ENCODE results near the gene SGSM2.

Gene SGSM2

GRCh38 chr17:2363318-2363717, 26.0 kb downstream of the SGSM2 start:
- TF ChIP-seq, protein P1, sequence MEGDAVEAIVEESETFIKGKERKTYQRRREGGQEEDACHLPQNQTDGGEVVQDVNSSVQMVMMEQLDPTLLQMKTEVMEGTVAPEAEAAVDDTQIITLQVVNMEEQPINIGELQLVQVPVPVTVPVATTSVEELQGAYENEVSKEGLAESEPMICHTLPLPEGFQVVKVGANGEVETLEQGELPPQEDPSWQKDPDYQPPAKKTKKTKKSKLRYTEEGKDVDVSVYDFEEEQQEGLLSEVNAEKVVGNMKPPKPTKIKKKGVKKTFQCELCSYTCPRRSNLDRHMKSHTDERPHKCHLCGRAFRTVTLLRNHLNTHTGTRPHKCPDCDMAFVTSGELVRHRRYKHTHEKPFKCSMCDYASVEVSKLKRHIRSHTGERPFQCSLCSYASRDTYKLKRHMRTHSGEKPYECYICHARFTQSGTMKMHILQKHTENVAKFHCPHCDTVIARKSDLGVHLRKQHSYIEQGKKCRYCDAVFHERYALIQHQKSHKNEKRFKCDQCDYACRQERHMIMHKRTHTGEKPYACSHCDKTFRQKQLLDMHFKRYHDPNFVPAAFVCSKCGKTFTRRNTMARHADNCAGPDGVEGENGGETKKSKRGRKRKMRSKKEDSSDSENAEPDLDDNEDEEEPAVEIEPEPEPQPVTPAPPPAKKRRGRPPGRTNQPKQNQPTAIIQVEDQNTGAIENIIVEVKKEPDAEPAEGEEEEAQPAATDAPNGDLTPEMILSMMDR (IDR thresholded peaks at IDR 0.05; ENCODE audit: low read depth, low read length): no peak

GRCh38 chr17:2363851-2364762, 26.8 kb downstream of the SGSM2 start:
- no peak for DNase-seq (ENCODE audit: extremely low read depth, low read depth)
- TF ChIP-seq, protein P1 (IDR thresholded peaks at IDR 0.05; ENCODE audit: low read depth, low read length): no peak

More at GRCh38 chr17:2363318-2363717, 26.0 kb downstream of the SGSM2 start:
- no peak for DNase-seq (ENCODE audit: extremely low read depth, low read depth)

DNA sequence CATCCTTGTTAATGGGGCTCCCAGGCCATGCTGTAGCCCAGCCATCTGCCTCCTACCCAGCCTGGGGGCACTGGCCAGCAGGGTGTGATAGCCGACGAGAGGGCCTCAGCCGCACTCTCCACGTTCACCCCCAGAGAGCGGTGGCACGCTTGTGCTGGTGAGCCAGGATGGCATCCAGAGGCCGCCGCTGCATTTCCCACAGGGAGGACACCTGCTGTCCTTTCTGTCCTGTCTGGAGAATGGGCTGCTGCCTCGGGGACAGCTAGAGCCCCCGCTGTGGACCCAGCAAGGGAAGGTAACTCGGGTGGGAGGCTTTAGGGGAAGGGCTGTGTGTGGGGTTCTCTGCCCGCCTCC, 27.4 kb downstream of the SGSM2 start:
- TF ChIP-seq, protein P1 (IDR thresholded peaks at IDR 0.05; ENCODE audit: low read depth, low read length): no peak
- DNase-seq (ENCODE audit: extremely low read depth, low read depth): no peak

DNA sequence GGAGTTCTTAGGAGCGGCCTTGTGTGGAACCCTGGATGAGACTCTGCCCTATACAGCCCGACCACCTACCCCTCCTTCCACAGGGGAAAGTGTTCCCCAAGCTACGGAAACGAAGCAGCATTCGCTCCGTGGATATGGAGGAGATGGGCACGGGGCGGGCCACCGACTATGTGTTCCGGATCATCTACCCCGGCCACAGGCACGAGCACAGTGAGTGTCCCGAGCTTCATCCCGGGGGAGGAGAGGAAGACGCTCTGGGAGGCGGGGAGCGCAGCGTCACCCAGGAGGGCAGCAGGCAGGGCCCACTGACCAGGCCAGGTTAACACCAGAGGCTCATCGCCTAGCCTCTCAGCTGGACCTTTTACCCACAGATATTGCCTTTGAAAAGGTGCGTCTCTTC, 27.8 kb downstream of the SGSM2 start:
- DNase-seq (ENCODE audit: extremely low read depth, low read depth): no peak
- TF ChIP-seq, protein P1 (IDR thresholded peaks at IDR 0.05; ENCODE audit: low read depth, low read length): no peak

- TF ChIP-seq, protein P1 (IDR thresholded peaks at IDR 0.05; ENCODE audit: low read depth, low read length): no peak
- no peak for DNase-seq (ENCODE audit: extremely low read depth, low read depth)
Observed at GRCh38 chr17:2366747-2367494, 29.6 kb downstream of the SGSM2 start.

- TF ChIP-seq, protein P1 (IDR thresholded peaks at IDR 0.05; ENCODE audit: low read depth, low read length): no peak
- no peak for DNase-seq (ENCODE audit: extremely low read depth, low read depth)
Observed at GRCh38 chr17:2368359-2368758, 31.1 kb downstream of the SGSM2 start.

DNA sequence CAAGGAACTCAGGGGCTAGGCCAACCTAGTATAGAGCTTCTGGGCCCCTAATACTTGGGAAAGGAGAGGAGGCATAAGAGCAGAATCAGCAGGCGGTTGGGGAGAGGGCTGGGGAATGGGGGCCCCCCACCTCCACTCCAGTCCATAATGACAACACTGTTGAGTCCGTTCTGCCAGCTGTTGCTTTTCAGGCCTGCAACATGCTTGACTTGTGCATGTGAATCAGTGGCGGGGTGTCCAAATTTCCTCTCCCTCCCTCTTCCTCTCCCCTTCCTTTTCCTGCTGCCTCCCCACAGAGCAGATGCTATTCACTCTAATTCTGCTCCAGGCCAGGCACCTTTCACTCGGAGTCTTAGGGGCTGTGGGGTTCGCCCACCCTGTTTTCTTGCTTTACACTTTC, 31.7 kb downstream of the SGSM2 start:
- DNase-seq (ENCODE audit: extremely low read depth, low read depth): no peak
- TF ChIP-seq, protein P1 (IDR thresholded peaks at IDR 0.05; ENCODE audit: low read depth, low read length): no peak
